Measurements from ENCODE around the gene CYP46A1. TPM values are rescaled to one million over a fixed set of nuclear protein-coding genes. Genes with fewer than 3 reads are reported as not detected.

Gene CYP46A1
- total RNA-seq, 4 donors from 2014 or later, result 0.18 to 2.2 (median 0.45) TPM

GRCh38 chr14:99736603-99737371, 52.7 kb downstream of the CYP46A1 start:
- peak overlapping the region; percentile 77 to 86 (median 84) for H3K27ac ChIP-seq
- intact Hi-C loops (cut with DNase I; ENCODE audit: low total_unique reads) (loop anchor here (5.0 kb wide), 1 partner anchor 54 kb away; the partner anchor contains the start of gene CYP46A1), in situ Hi-C loops (cut with MboI; ENCODE audit: low sequenced_read_pairs in 4 of 4) (loop anchor here in 2 of 4 donors (5.0 to 10.0 kb wide), 2 partner anchors 58 to 156 kb away; partner anchors contain the start of gene EML1 (in 1 of the 2))
- no peaks in the 10 kb centered on the region for H3K36me3 ChIP-seq
- H3K9me3 ChIP-seq, result no peaks in the 10 kb centered on the region
- ATAC-seq (no peak), DNase-seq (no peak)
- H3K4me3 ChIP-seq, result peak overlapping the region; percentile 61 to 69 (median 64)
- peaks cover 53 to 58% of the 10 kb centered on the region in 2 donors for H3K4me1 ChIP-seq
- H3K27me3 ChIP-seq, result no peaks in the 10 kb centered on the region
- no peak for TF ChIP-seq CTCF (IDR thresholded peaks at IDR 0.05 in 4 of 5, conservative IDR thresholded peaks at IDR 0.05 in 1 of 5)
- no peak for TF ChIP-seq POLR2A (IDR thresholded peaks at IDR 0.05)

GRCh38 chr14:99737451-99737951, 53.4 kb downstream of the CYP46A1 start:
- peak overlapping the region; percentile 77 to 86 (median 84) for H3K27ac ChIP-seq
- no peaks in the 10 kb centered on the region for H3K27me3 ChIP-seq
- no peaks in the 10 kb centered on the region for H3K36me3 ChIP-seq
- intact Hi-C loops (cut with DNase I; ENCODE audit: low total_unique reads) (loop anchor here (5.0 kb wide), 1 partner anchor 55 kb away; the partner anchor contains the start of gene CYP46A1), in situ Hi-C loops (cut with MboI; ENCODE audit: low sequenced_read_pairs in 4 of 4) (loop anchor here in 2 of 4 donors (5.0 to 10.0 kb wide), 2 partner anchors 57 to 155 kb away; partner anchors contain the start of gene EML1 (in 1 of the 2))
- DNase-seq (peak in 1 of 2 donors; percentile 54), ATAC-seq (peak; percentile 57 to 64)
- TF ChIP-seq POLR2A (IDR thresholded peaks at IDR 0.05) (peak in 1 of 2 donors; percentile 23), CTCF (IDR thresholded peaks at IDR 0.05 in 4 of 5, conservative IDR thresholded peaks at IDR 0.05 in 1 of 5) (no peak)
- peaks cover 50 to 65% of the 10 kb centered on the region in 2 donors for H3K4me1 ChIP-seq
- H3K4me3 ChIP-seq, result peak overlapping the region; percentile 61 to 69 (median 64)
- H3K9me3 ChIP-seq, result no peaks in the 10 kb centered on the region

- Histone ChIP-seq H3K27me3 (no peaks in the 10 kb centered on the region), H3K36me3 (no peaks in the 10 kb centered on the region), H3K4me3 (peak overlapping the region; percentile 61 to 69 (median 64)), H3K27ac (peak overlapping the region; percentile 77 to 86 (median 84)), H3K9me3 (no peaks in the 10 kb centered on the region), H3K4me1 (peaks cover 50 to 67% of the 10 kb centered on the region in 2 donors)
- intact Hi-C loops (cut with DNase I; ENCODE audit: low total_unique reads), result loop anchor here (2.0 to 5.0 kb wide), 2 partner anchors 55 to 56 kb away; partner anchors contain the start of genes CYP46A1 and EML1
- peak; percentile 32 to 37 for ATAC-seq
- TF ChIP-seq POLR2A (IDR thresholded peaks at IDR 0.05) (no peak), CTCF (IDR thresholded peaks at IDR 0.05 in 4 of 5, conservative IDR thresholded peaks at IDR 0.05 in 1 of 5) (no peak)
- no peak for DNase-seq
- in situ Hi-C loops (cut with MboI; ENCODE audit: low sequenced_read_pairs in 4 of 4), result loop anchor here in 2 of 4 donors (5.0 to 10.0 kb wide), 2 partner anchors 57 to 154 kb away; partner anchors contain the start of gene EML1 (in 1 of the 2)
Measured at GRCh38 chr14:99737956-99738667, 54.0 kb downstream of the CYP46A1 start.

- Histone ChIP-seq H3K27ac (peak overlapping the region; percentile 77 to 86 (median 84)), H3K27me3 (no peaks in the 10 kb centered on the region), H3K9me3 (no peaks in the 10 kb centered on the region), H3K36me3 (no peaks in the 10 kb centered on the region), H3K4me1 (peaks cover 42 to 58% of the 10 kb centered on the region in 2 donors), H3K4me3 (no peak overlapping the region)
- ATAC-seq (peak; percentile 44 to 60), DNase-seq (peak; percentile 38 to 81)
- intact Hi-C loops (cut with DNase I; ENCODE audit: low total_unique reads) (no loop called here), in situ Hi-C loops (cut with MboI; ENCODE audit: low sequenced_read_pairs in 4 of 4) (no loop called here)
- no peak for TF ChIP-seq CTCF (IDR thresholded peaks at IDR 0.05 in 4 of 5, conservative IDR thresholded peaks at IDR 0.05 in 1 of 5)
- no peak for TF ChIP-seq POLR2A (IDR thresholded peaks at IDR 0.05)
Measured at GRCh38 chr14:99740411-99740810, 56.3 kb downstream of the CYP46A1 start.
